Mucosa of stomach (tissue), 1 donor: ENCODE measurements around the gene GIMAP4.
A peak's percentile ranks its signal among the peaks of the same experiment; 100 is the strongest.
"Not testable (repeated sequence)": the region's sequence is repeated elsewhere in the genome, so short reads cannot be mapped to it uniquely, and the experiment has no call there.

Experiments used
- H3K27me3 ChIP-seq: one replicate; pipeline ENCODE4 v1.7.0; 2013; ENCODE audit warnings: mild to moderate bottlenecking, low read length; ENCODE audit not compliant: control insufficient read depth, insufficient read depth
- H3K36me3 ChIP-seq: one replicate; pipeline ENCODE4 v1.7.0; 2013; ENCODE audit warnings: low read length; ENCODE audit not compliant: control insufficient read depth, insufficient read depth
- H3K4me1 ChIP-seq: one replicate; pipeline ENCODE4 v1.7.0; 2013; ENCODE audit warnings: mild to moderate bottlenecking, low read length; ENCODE audit not compliant: control insufficient read depth, insufficient read depth
- H3K4me3 ChIP-seq: one replicate; pipeline ENCODE4 v1.7.0; 2013; ENCODE audit warnings: low read length
- H3K9ac ChIP-seq: one replicate; pipeline ENCODE4 v1.7.0; 2013; ENCODE audit warnings: mild to moderate bottlenecking, low read length, moderate library complexity
- H3K9me3 ChIP-seq: one replicate; pipeline ENCODE4 v1.7.0; 2013; ENCODE audit warnings: mild to moderate bottlenecking, low read length, moderate library complexity; ENCODE audit not compliant: control insufficient read depth
- donor health status: Pancreatic carcinoma.

Gene GIMAP4

GRCh38 chr7:150565239-150565638 lies 2.0 kb upstream of the GIMAP4 start:
- Histone ChIP-seq H3K4me3 (no peak overlapping the region), H3K27me3 (no peaks in the 10 kb centered on the region), H3K4me1 (no peaks in the 10 kb centered on the region), H3K9ac (no peak overlapping the region), H3K36me3 (no peaks in the 10 kb centered on the region), H3K9me3 (no peaks in the 10 kb centered on the region)

- Histone ChIP-seq H3K9ac (no peak overlapping the region), H3K9me3 (no peaks in the 10 kb centered on the region), H3K4me1 (no peaks in the 10 kb centered on the region), H3K27me3 (no peaks in the 10 kb centered on the region), H3K36me3 (no peaks in the 10 kb centered on the region), H3K4me3 (no peak overlapping the region)
Measured at GRCh38 chr7:150566123-150566522, 1.1 kb upstream of the GIMAP4 start.

- Histone ChIP-seq H3K9me3 (no peaks in the 10 kb centered on the region), H3K4me3 (no peak overlapping the region), H3K36me3 (no peaks in the 10 kb centered on the region)
Measured at GRCh38 chr7:150566572-150566971, 618 bp upstream of the GIMAP4 start.

GRCh38 chr7:150567871-150568301 lies 696 bp downstream of the GIMAP4 start:
- Histone ChIP-seq H3K4me3 (no peak overlapping the region), H3K4me1 (no peaks in the 10 kb centered on the region), H3K9ac (peak overlapping the region; percentile 32)

More at GRCh38 chr7:150566572-150566971, 618 bp upstream of the GIMAP4 start:
- Histone ChIP-seq H3K27me3 (no peaks in the 10 kb centered on the region), H3K9ac (no peak overlapping the region), H3K4me1 (no peaks in the 10 kb centered on the region)

GRCh38 chr7:150568714-150569113 lies 1.5 kb downstream of the GIMAP4 start:
- Histone ChIP-seq H3K4me1 (no peaks in the 10 kb centered on the region), H3K9me3 (no peaks in the 10 kb centered on the region), H3K4me3 (no peak overlapping the region), H3K36me3 (no peaks in the 10 kb centered on the region), H3K9ac (peak overlapping the region; percentile 17), H3K27me3 (no peaks in the 10 kb centered on the region)

More at GRCh38 chr7:150567871-150568301, 696 bp downstream of the GIMAP4 start:
- no peaks in the 10 kb centered on the region for H3K9me3 ChIP-seq
- no peaks in the 10 kb centered on the region for H3K27me3 ChIP-seq
- H3K36me3 ChIP-seq: no peaks in the 10 kb centered on the region

- H3K4me1 ChIP-seq: no peaks in the 10 kb centered on the region
- no peak overlapping the region for H3K4me3 ChIP-seq
- no peaks in the 10 kb centered on the region for H3K27me3 ChIP-seq
- H3K36me3 ChIP-seq: no peaks in the 10 kb centered on the region
- peak overlapping the region; percentile 17 for H3K9ac ChIP-seq
- H3K9me3 ChIP-seq: no peaks in the 10 kb centered on the region
Measured at GRCh38 chr7:150569245-150569955, 2.2 kb downstream of the GIMAP4 start.

GRCh38 chr7:150570556-150571465 lies 3.6 kb downstream of the GIMAP4 start:
- Histone ChIP-seq H3K9ac (no peak overlapping the region), H3K9me3 (no peaks in the 10 kb centered on the region), H3K27me3 (no peaks in the 10 kb centered on the region), H3K36me3 (no peaks in the 10 kb centered on the region), H3K4me1 (no peaks in the 10 kb centered on the region), H3K4me3 (no peak overlapping the region)

- H3K4me3 ChIP-seq: no peak overlapping the region
- no peaks in the 10 kb centered on the region for H3K36me3 ChIP-seq
- no peak overlapping the region for H3K9ac ChIP-seq
- H3K9me3 ChIP-seq: no peaks in the 10 kb centered on the region
- no peaks in the 10 kb centered on the region for H3K27me3 ChIP-seq
- no peaks in the 10 kb centered on the region for H3K4me1 ChIP-seq
Measured at GRCh38 chr7:150572496-150572895, 5.3 kb downstream of the GIMAP4 start.

- not testable (repeated sequence) for H3K9me3 ChIP-seq, H3K9ac ChIP-seq, H3K36me3 ChIP-seq
Measured at GRCh38 chr7:150579979-150580637, 12.9 kb downstream of the GIMAP4 start.

GRCh38 chr7:150580638-150581394 lies 13.6 kb downstream of the GIMAP4 start:
- H3K4me1 ChIP-seq: no peaks in the 10 kb centered on the region
- no peak overlapping the region for H3K9ac ChIP-seq
- no peaks in the 10 kb centered on the region for H3K9me3 ChIP-seq
- no peak overlapping the region for H3K4me3 ChIP-seq
- no peaks in the 10 kb centered on the region for H3K36me3 ChIP-seq
- no peaks in the 10 kb centered on the region for H3K27me3 ChIP-seq

More at GRCh38 chr7:150579979-150580637, 12.9 kb downstream of the GIMAP4 start:
- not testable (repeated sequence) for H3K27me3 ChIP-seq, H3K4me1 ChIP-seq, H3K4me3 ChIP-seq

- no peaks in the 10 kb centered on the region for H3K36me3 ChIP-seq
- H3K4me1 ChIP-seq: no peaks in the 10 kb centered on the region
- H3K9ac ChIP-seq: no peak overlapping the region
- H3K4me3 ChIP-seq: no peak overlapping the region
- no peaks in the 10 kb centered on the region for H3K9me3 ChIP-seq
- no peaks in the 10 kb centered on the region for H3K27me3 ChIP-seq
Measured at GRCh38 chr7:150585199-150585598, 18.0 kb downstream of the GIMAP4 start.
